Suppressor macrophage treated with lipopolysaccharide for 1 hour (primary cell): ENCODE data around the gene RBM17.
"Not testable (repeated sequence)": the region's sequence is repeated elsewhere in the genome, so short reads cannot be mapped to it uniquely, and the experiment has no call there.

Experiments
- DNase-seq, 3 donors: peaks; one replicate each; pipeline ENCODE4 v3.0.0-alpha.2; 2020 to 2022

Gene RBM17

GRCh38 chr10:6114299-6114698, 25.5 kb downstream of the RBM17 start:
- no peak for DNase-seq

GRCh38 chr10:6114805-6115341, 26.0 kb downstream of the RBM17 start:
- DNase-seq, result peak in 1 of 3 donors; percentile 39

GRCh38 chr10:6115411-6115810, 26.6 kb downstream of the RBM17 start:
- DNase-seq, result no peak

GRCh38 chr10:6115824-6116350, 27.1 kb downstream of the RBM17 start:
- DNase-seq, result no peak

GRCh38 chr10:6116806-6117205, 28.0 kb downstream of the RBM17 start:
- DNase-seq, result no peak

GRCh38 chr10:6117711-6118110, 28.9 kb downstream of the RBM17 start:
- DNase-seq, result no peak

GRCh38 chr10:6119423-6119822, 30.6 kb downstream of the RBM17 start:
- no peak for DNase-seq

- no peak for DNase-seq
These were observed 31.1 kb downstream of the RBM17 start for GRCh38 chr10:6119962-6120361.

GRCh38 chr10:6120691-6121090, 31.9 kb downstream of the RBM17 start:
- DNase-seq, result no peak

- peak; percentile 52 to 74 (median 58) for DNase-seq
These were observed 32.3 kb downstream of the RBM17 start for GRCh38 chr10:6121146-6121545.

GRCh38 chr10:6123532-6123931, 34.7 kb downstream of the RBM17 start:
- peak; percentile 80 to 95 (median 81) for DNase-seq

GRCh38 chr10:6124666-6125065, 35.8 kb downstream of the RBM17 start:
- DNase-seq, result peak; percentile 76 to 92 (median 88)

GRCh38 chr10:6127461-6127860, 38.6 kb downstream of the RBM17 start:
- not testable (repeated sequence) for DNase-seq

- DNase-seq, result no peak
These were observed 39.3 kb downstream of the RBM17 start for GRCh38 chr10:6128087-6128486.

GRCh38 chr10:6128591-6129251, 39.9 kb downstream of the RBM17 start:
- peak; percentile 84 to 95 (median 90) for DNase-seq

- DNase-seq, result peak in 1 of 3 donors; percentile 54
These were observed 42.1 kb downstream of the RBM17 start for GRCh38 chr10:6130848-6131470.

GRCh38 chr10:6133331-6134098, 44.7 kb downstream of the RBM17 start:
- no peak for DNase-seq

- DNase-seq, result no peak
These were observed 45.4 kb downstream of the RBM17 start for GRCh38 chr10:6134099-6134823.

GRCh38 chr10:6135039-6135438, 46.2 kb downstream of the RBM17 start:
- no peak for DNase-seq

GRCh38 chr10:6135589-6136168, 46.8 kb downstream of the RBM17 start:
- DNase-seq, result no peak

GRCh38 chr10:6136215-6137201, 47.7 kb downstream of the RBM17 start:
- peak; percentile 52 to 83 (median 69) for DNase-seq
